K562 (cell line): ENCODE results near the gene DCTN1. TPM values are rescaled to one million over a fixed set of nuclear protein-coding genes. Genes with fewer than 3 reads are reported as not detected.

Experiments
- ATAC-seq: fragments of 200-7000 bp; cut with Tn5 transposase; 3 replicates; pipeline ENCODE4 v1.9.1; 2020; ENCODE audit warnings: moderate library complexity
- BruUV-seq: library from RNA; stranded (reverse); fragments of 400-500 nt; replicated peaks from 2 replicates; lab custom pipeline; 2021; lab: Mats Ljungman, UMichigan
- CTCF ChIA-PET: fragments of 300-600 bp; formaldehyde crosslinking; extraction: SDS; loops from one replicate; lab custom pipeline; 2021; ENCODE audit warnings: low intra/inter-chr PET ratio; lab: Yijun Ruan, JAX
- POLR2A ChIA-PET: fragments of 300-600, 350-650 bp; sonication (Branson Sonifier 250); formaldehyde crosslinking; extraction: SDS; loops from one replicate; lab custom pipeline; 2021; ENCODE audit warnings: antibody characterized with exemption, inconsistent platforms; lab: Yijun Ruan, JAX
- DNase-seq, 4 experiments: peaks; one replicate each; pipeline versions ENCODE4 v3.0.0 to v3.0.0-alpha.2; 2011 to 2018; ENCODE audit warnings: low spot score in 3 of 4, mixed read lengths in 3 of 4; ENCODE audit errors: extremely low read depth in 1 of 4
- FAIRE-seq: peaks from 2 replicates; lab custom pipeline; 2011; peaks lifted over from hg19 to GRCh38; lab: Jason Lieb, UNC
- H2AFZ ChIP-seq: 2 replicates; pipeline ENCODE4 v1.6.0; 2011; ENCODE audit warnings: low read depth, low read length, control low read depth, inconsistent platforms
- H3K27ac ChIP-seq: fragments of 200-600 bp; 3 replicates; pipeline ENCODE4 v1.8.0; 2011; ENCODE audit warnings: low read depth, mild to moderate bottlenecking, control low read depth, inconsistent platforms, low read length, moderate library complexity, mixed read lengths; ENCODE audit errors: extremely low read depth
- H3K27me3 ChIP-seq, 2 experiments: fragments of 300-600 bp in 1 of 2; 2 replicates in 1 of 2; 3 replicates in 1 of 2; pipeline versions ENCODE4 v1.6.0 to v1.8.0; 2011; ENCODE audit warnings: inconsistent platforms in 2 of 2, low read length in 2 of 2, mild to moderate bottlenecking in 1 of 2, mixed read lengths in 1 of 2, moderate library complexity in 1 of 2; ENCODE audit not compliant: control insufficient read depth in 2 of 2, insufficient read depth in 2 of 2
- H3K36me3 ChIP-seq: fragments of 300-600 bp; 3 replicates; pipeline ENCODE4 v1.8.0; 2011; ENCODE audit warnings: mild to moderate bottlenecking, low read length, inconsistent platforms; ENCODE audit not compliant: control insufficient read depth, insufficient read depth
- H3K4me1 ChIP-seq, 2 experiments: fragments of 200-600 bp in 1 of 2; replicated peaks in 1 of 2; 2 replicates in 1 of 2; 3 replicates in 1 of 2; pipeline versions ENCODE4 v1.5.1 to v1.8.0; 2011; ENCODE audit warnings: inconsistent platforms in 2 of 2, low read length in 2 of 2, mild to moderate bottlenecking in 1 of 2, mixed read lengths in 1 of 2, moderate library complexity in 1 of 2; ENCODE audit not compliant: control insufficient read depth in 2 of 2, insufficient read depth in 2 of 2
- H3K4me2 ChIP-seq: 2 replicates; pipeline ENCODE4 v1.6.1; 2011; ENCODE audit warnings: low read length, control low read depth, inconsistent platforms, mixed read lengths; ENCODE audit not compliant: insufficient read depth
- H3K4me3 ChIP-seq: fragments of 200-600 bp; sonication (generic), shearing (Covaris generic); 2 replicates; pipeline ENCODE4 v1.5.1; 2016; ENCODE audit warnings: control low read depth, inconsistent platforms
- H3K79me2 ChIP-seq: fragments of 200-600 bp; 3 replicates; pipeline ENCODE4 v1.8.0; 2011; ENCODE audit warnings: low read length, inconsistent platforms; ENCODE audit not compliant: control insufficient read depth, insufficient read depth
- H3K9ac ChIP-seq, 2 experiments: 2 replicates each; pipeline versions ENCODE4 v1.6.0 to v1.6.1; 2011; ENCODE audit warnings: low read depth in 2 of 2, low read length in 2 of 2, control low read depth in 1 of 2, inconsistent platforms in 1 of 2, mild to moderate bottlenecking in 1 of 2, mixed read lengths in 1 of 2; ENCODE audit not compliant: insufficient read depth in 1 of 2
- H3K9me1 ChIP-seq: one replicate; pipeline ENCODE4 v1.6.0; 2011; ENCODE audit warnings: inconsistent platforms, mild to moderate bottlenecking, low read length, moderate library complexity; ENCODE audit not compliant: control insufficient read depth, insufficient read depth
- H3K9me3 ChIP-seq: replicated peaks from 2 replicates; pipeline ENCODE4 v1.5.1; 2011; ENCODE audit warnings: low read depth, low read length, inconsistent platforms; ENCODE audit not compliant: control insufficient read depth, insufficient read depth
- H4K20me1 ChIP-seq: replicated peaks from 2 replicates; pipeline ENCODE4 v1.6.1; 2011; ENCODE audit warnings: low read length, inconsistent platforms, mixed read lengths; ENCODE audit not compliant: control insufficient read depth, insufficient read depth
- AFF4 ChIP-seq: sonication (generic); formaldehyde crosslinking; IDR thresholded peaks from 2 replicates; pipeline ENCODE4 v1.8.0; 2023; ENCODE audit warnings: mild to moderate bottlenecking, missing genetic modification reagents
- ARHGAP35 ChIP-seq: fragments of 450-650 bp; IDR thresholded peaks from 2 replicates; pipeline ENCODE4 v1.6.1; 2018; ENCODE audit not compliant: partially characterized antibody
- CBX5 ChIP-seq: IDR thresholded peaks from 2 replicates; pipeline ENCODE4 v1.6.1; 2014; ENCODE audit warnings: low read depth, borderline replicate concordance
- HDAC2 ChIP-seq: fragments of 450-650 bp; IDR thresholded peaks from 2 replicates; pipeline ENCODE4 v1.6.1; 2016; ENCODE audit warnings: mild to moderate bottlenecking
- HNRNPH1 ChIP-seq: fragments of 200-400 bp; formaldehyde crosslinking; optimal IDR thresholded peaks from 2 replicates; pipeline ENCODE3; 2017; ENCODE audit warnings: low read depth, mild to moderate bottlenecking, low read length, moderate library complexity
- MEIS2 ChIP-seq: fragments of 450-650 bp; IDR thresholded peaks from 2 replicates; pipeline ENCODE4 v1.6.1; 2014; ENCODE audit warnings: mild to moderate bottlenecking; ENCODE audit not compliant: partially characterized antibody
- SMAD4 ChIP-seq: fragments of 250-450 bp; sonication (Bioruptor Pico); conservative IDR thresholded peaks from 2 replicates; pipeline ENCODE4 v1.8.0; 2021; ENCODE audit warnings: inconsistent platforms, mild to moderate bottlenecking, moderate library complexity
- ZNF282 ChIP-seq: sonication (generic); formaldehyde crosslinking; IDR thresholded peaks from 2 replicates; pipeline ENCODE4 v1.8.1; 2023; ENCODE audit warnings: missing genetic modification reagents
- WGBS: fragments of 100-300 bp; shearing (Covaris generic); methylation state at CpG from one replicate; pipeline ENCODE4 v1.1.6; 2016; ENCODE audit warnings: low coverage, mixed read lengths; ENCODE audit not compliant: insufficient coverage; ENCODE audit errors: missing lambda C conversion rate; 5-methylcytosine and 5-hydroxymethylcytosine counted together
- in situ Hi-C: fragments of 300-500 bp; cut with MboI; formaldehyde crosslinking; loops from 4 replicates; pipeline ENCODE4 v1.15.0; 2018; ENCODE audit warnings: inconsistent platforms, mixed read lengths
- intact Hi-C: fragments of 100-400 bp; cut with micrococcal nuclease; formaldehyde crosslinking; loops from 2 replicates; pipeline ENCODE4 v1.14.2; 2022
- polyA plus RNA-seq, 8 experiments: library from polyadenylated mRNA; depleted of rRNA in 4 of 8; stranded (reverse) in 5 of 8; unstranded in 3 of 8; fragments of >200 nt; fragmentation: Nextera tagmentation in 2 of 8; fragmentation: Illumina TruSeq in 1 of 8; extraction: Ambion mirVana in 2 of 8; extraction: Trizol in 1 of 8; gene quantifications; 2 replicates each; pipeline versions ENCODE4 v1.2.1 to v1.2.3, GENCODE V29; 2011 to 2014; ENCODE audit warnings: inconsistent platforms in 1 of 8, missing spikeins in 1 of 8
- total RNA-seq, 7 experiments: library from RNA; depleted of rRNA in 6 of 7; stranded (reverse); fragments of >200 nt in 6 of 7; fragmentation: Illumina TruSeq in 2 of 7; extraction: Trizol in 2 of 7; gene quantifications; 2 replicates each; pipeline versions ENCODE4 v1.2.1 to v1.2.3, GENCODE V29; 2011 to 2021; ENCODE audit warnings: low replicate concordance in 1 of 7

The DCTN1 gene
- total and polyA plus RNA-seq, 9 of the 15 experiments (the other 6 are each of a cell fraction or from before 2014, with no cell fraction given), result 23.9 to 71.7 (median 45.0) TPM

- no peak for FAIRE-seq
- TSS peak; percentile 63 for BruUV-seq
- TF ChIP-seq ZNF282 (no peak), HDAC2 (no peak), AFF4 (CRISPR knock-in tag) (no peak), CBX5 (no peak), ARHGAP35 (no peak), SMAD4 (no peak), MEIS2 (no peak), HNRNPH1 (no peak)
- TF ChIP-seq, all 486 proteins: peak for 0
- H3K79me2 ChIP-seq, result no peaks in the 10 kb centered on the region
- H3K9me1 ChIP-seq, result no peaks in the 10 kb centered on the region
- peaks cover 57% of the 10 kb centered on the region; the same call in 2 of the 3 replicates for H3K36me3 ChIP-seq
- H4K20me1 ChIP-seq, result no peaks in the 10 kb centered on the region
- H2AFZ ChIP-seq, result no peak overlapping the region
- ChIA-PET CTCF (no interaction called here), POLR2A (interaction anchor here (0.6 to 1.2 kb wide), 2 partner anchors 8 to 506 kb away, joined by 3 read pairs; no protein-coding TSS in a partner anchor)
- in situ Hi-C loops (no loop called here), intact Hi-C loops (no loop called here)
- no peaks in the 10 kb centered on the region for H3K9me3 ChIP-seq
- no peaks in the 10 kb centered on the region for H3K27me3 ChIP-seq
- ATAC-seq (no peak), DNase-seq (no peak)
- H3K27ac ChIP-seq, result no peak overlapping the region
- H3K4me2 ChIP-seq, result no peak overlapping the region
- no peaks in the 10 kb centered on the region for H3K4me1 ChIP-seq
- no peak overlapping the region for H3K9ac ChIP-seq
- WGBS, result 75% methylated on average over 10 of the region's 11 CpGs
- H3K4me3 ChIP-seq, result no peak overlapping the region
Observed at GRCh38 chr2:74361327-74361726, 18.8 kb downstream of the DCTN1 start.
